ENCODE measurements around the gene MAST1.
A peak's percentile ranks its signal among the peaks of the same experiment; 100 is the strongest.
"Not testable (repeated sequence)": the region's sequence is repeated elsewhere in the genome, so short reads cannot be mapped to it uniquely, and the experiment has no call there.

MAST1 gene

GRCh38 chr19:12801466-12802266 is 36.6 kb upstream of the MAST1 start, which contains the start of the genes PRDX2 and THSD8:
Gene PRDX2 (minus strand): TSS chr19:12801800. CDS start chr19:12801261, 539 bp downstream.
Gene THSD8 (plus strand): TSS chr19:12802069. CDS start chr19:12802072, 3 bp downstream.
- DNase-seq (ENCODE audit: low spot score): peak; percentile 83

DNA sequence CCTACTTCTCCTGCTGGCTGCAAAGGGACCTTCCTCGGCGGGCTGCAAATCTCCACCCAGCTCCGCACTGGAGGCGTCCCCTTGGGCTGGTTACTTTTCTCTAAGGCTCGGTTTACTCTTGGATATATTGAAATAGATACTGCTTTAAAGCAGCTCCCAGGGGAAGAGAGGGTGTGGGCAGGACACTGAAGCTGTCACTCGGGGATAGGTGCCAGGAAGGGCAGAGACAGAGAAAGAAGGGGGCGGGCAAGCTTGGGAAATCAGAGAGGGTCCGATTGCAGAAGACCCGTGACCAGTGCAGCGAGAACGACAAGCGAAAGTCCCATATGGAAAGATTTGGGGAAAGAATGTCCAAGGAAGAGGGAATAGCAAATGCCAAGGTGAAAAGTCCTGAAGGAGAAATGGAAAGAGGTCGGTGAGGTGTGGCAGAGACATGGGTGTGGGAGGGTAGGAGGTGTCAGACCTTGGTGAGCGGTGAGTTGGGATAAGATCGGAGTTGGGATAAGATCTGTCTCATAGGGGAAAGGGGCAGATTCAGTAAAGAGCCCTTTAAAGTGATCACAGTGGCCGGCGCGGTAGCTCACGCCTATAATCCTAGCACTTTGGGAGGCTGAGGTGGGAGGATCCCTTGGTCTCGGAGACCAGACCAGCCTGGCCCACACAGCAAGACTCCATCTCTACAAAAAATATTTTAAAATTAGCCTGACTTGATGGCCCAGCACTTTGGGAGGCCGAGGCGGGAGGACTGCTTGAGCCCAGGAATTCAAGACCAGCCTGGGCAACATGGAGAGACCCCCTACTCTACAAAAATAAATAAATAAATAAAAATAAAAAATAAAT is 35.8 kb upstream of the MAST1 start:
- DNase-seq (ENCODE audit: low spot score): no peak

- no peak for DNase-seq (ENCODE audit: low spot score)
Observed at GRCh38 chr19:12804051-12804450, 34.3 kb upstream of the MAST1 start.

DNA sequence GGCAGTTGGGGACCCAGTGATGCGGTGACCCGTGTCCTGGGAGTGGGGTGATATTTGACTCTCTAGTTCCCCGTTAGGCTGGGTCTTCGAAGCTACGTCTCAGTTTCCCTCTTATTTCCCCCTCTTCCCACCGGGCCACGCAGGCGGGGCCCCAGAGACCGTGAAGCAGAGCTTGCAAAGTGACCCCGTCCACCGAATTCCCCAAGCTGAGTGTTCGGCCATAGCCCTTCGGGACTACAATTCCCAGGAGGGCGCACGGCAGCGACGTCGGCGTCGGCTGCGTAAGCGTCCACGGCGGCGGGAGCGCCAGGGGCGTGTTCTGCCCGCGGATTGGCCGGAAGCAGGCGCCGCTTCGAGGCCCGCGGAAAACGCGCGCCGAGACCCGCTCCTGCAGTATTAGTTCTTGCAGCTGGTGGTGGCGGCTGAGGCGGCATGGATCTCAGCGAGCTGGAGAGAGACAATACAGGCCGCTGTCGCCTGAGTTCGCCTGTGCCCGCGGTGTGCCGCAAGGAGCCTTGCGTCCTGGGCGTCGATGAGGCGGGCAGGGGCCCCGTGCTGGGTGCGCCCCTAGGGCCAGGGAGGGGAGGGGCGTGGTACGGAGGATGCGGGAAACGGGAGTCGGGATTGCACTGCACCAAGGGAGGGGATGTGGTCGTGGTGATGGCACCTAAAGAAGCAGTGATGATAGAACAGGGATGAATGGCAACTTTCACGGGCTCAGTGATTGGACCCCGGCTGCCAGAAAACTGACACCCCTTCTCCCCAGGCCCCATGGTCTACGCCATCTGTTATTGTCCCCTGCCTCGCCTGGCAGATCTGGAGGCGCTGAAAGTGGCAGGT is 31.9 kb upstream of the MAST1 start, which contains the start of gene RNASEH2A:
Gene RNASEH2A, plus strand, starts transcription at position 343 of the 840 bp plus-strand sequence. Its CDS starts 90 bp downstream, at position 433.
- peak; percentile 91 for DNase-seq (ENCODE audit: low spot score)

- DNase-seq (ENCODE audit: low spot score): no peak
Observed at GRCh38 chr19:12815088-12815487, 23.2 kb upstream of the MAST1 start.

DNA sequence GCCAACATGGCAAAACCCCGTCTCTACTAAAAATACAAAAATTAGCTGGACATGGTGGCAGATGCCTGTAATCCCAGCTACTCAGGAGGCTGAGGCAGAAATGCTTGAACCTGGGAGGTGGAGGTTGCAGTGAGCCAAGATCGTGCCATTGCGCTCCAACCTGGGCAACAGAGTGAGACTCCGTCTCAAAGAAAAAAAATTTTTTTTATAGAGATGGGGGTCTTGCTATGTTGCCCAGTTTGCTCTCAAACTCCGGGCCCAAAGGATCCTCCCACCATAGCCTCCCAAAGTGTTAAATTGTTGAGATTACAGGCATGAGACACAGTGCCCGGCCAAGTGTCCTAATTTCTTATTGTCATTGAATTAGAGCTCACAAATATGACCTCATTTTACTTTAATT is 21.1 kb upstream of the MAST1 start:
- not testable (repeated sequence) for DNase-seq (ENCODE audit: low spot score)

GRCh38 chr19:12817810-12818209 is 20.5 kb upstream of the MAST1 start:
- not testable (repeated sequence) for DNase-seq (ENCODE audit: low spot score)

GRCh38 chr19:12821761-12822160 is 16.6 kb upstream of the MAST1 start:
- DNase-seq (ENCODE audit: low spot score): no peak

- DNase-seq (ENCODE audit: low spot score): no peak
Observed at GRCh38 chr19:12825254-12826131, 12.8 kb upstream of the MAST1 start.

DNA sequence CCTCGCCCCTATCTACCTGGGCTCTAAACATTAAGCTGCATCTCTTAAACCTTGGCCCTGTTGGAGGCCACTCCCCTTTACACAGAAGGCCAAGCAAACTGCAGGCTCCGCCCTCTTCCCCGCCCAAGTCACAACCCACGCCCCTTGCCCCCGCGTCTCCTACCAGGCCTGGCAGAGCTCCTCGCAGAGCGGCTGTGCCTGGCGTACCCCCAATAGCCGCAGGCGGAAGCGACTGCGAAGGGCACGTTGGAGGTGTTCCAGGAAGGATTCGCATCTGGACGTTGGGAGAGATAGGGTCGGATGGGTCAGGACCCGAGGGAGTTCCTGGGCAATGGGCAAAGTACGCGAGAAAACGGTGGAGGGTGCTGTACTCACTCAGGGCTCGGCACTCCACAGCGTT is 9.8 kb upstream of the MAST1 start:
- DNase-seq (ENCODE audit: low spot score): no peak

DNA sequence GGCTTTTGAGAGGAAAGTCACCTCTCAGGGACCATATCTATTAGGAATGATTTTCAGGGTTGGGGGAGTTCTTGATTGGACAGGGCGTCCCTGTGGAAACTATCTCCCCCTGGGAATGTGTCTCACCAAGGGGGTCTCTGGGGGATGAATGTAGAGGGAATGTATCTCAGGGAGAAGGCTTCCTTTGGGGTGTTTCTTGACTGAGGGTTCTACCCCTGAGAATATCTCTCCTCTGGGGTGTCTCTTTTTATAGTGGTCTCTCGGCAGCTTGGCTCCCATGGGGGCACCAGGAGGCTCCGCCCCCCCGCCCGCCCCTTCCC is 4.9 kb upstream of the MAST1 start:
- DNase-seq (ENCODE audit: low spot score): no peak

GRCh38 chr19:12833738-12834565 is 4.4 kb upstream of the MAST1 start:
- DNase-seq (ENCODE audit: low spot score): no peak

- DNase-seq (ENCODE audit: low spot score): no peak
Observed at GRCh38 chr19:12834566-12834943, 3.8 kb upstream of the MAST1 start, which contains the start of gene RTBDN. Gene RTBDN (minus strand): TSS chr19:12834579. CDS start chr19:12829979, 4,600 bp downstream.

DNA sequence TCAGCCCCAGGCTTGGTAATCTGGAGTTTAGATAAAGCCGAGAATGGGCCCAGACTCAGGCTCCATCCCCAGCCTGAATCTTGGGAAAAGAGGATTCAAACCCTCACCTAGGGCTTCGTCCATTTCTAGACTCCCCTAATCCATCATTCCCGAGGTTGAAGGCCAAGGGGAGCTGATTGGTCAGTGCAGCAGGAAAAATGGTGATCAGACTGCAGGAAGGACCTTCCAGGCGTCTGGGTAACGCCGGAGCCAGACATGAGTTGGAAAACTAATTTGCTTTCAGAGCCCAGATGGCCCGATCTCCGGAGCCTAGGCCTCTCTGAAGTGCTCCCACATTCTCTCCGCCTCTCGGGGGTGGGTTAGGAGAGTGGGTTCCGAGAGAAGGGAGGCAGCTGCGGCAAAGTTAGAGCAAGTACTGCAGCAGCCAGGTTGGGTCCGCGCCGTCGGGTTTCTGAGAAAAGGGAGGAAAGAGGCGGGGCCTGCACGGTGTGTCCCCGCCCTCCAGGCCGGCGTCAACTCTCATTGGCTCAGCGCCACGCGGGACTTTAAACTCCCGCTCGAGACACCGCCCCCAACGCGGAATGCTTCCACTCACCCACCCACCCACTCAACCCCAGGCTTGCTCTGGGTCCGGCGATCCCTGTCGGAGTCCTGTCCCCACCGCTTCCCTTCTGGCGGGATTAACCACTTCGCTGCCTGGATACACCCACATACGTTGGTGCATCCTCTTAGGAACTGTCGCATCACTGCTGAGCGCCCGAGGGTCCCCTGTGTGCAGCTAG is 3.1 kb upstream of the MAST1 start:
- no peak for DNase-seq (ENCODE audit: low spot score)

- no peak for DNase-seq (ENCODE audit: low spot score)
Observed at GRCh38 chr19:12836529-12836863, 1.8 kb upstream of the MAST1 start.

DNA sequence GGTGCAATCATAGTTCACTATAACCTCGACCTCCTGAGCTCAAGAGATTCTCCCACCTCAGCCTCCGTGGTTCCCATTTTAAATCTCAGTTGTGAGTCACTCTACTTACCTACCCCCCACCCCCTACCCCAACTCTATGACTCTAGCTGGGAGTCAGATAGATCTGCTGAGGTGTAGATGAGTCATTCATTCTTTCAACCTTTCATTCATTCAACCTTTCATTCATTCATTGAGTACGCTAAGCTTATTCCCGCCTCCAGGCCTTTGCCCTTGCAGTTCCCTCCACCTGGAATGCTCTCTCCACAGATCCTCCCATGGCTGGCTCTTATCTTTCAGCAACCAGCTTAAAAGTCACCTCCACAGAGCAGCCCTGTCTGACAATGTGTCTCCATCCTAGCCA is 1.1 kb upstream of the MAST1 start:
- DNase-seq (ENCODE audit: low spot score): no peak

DNA sequence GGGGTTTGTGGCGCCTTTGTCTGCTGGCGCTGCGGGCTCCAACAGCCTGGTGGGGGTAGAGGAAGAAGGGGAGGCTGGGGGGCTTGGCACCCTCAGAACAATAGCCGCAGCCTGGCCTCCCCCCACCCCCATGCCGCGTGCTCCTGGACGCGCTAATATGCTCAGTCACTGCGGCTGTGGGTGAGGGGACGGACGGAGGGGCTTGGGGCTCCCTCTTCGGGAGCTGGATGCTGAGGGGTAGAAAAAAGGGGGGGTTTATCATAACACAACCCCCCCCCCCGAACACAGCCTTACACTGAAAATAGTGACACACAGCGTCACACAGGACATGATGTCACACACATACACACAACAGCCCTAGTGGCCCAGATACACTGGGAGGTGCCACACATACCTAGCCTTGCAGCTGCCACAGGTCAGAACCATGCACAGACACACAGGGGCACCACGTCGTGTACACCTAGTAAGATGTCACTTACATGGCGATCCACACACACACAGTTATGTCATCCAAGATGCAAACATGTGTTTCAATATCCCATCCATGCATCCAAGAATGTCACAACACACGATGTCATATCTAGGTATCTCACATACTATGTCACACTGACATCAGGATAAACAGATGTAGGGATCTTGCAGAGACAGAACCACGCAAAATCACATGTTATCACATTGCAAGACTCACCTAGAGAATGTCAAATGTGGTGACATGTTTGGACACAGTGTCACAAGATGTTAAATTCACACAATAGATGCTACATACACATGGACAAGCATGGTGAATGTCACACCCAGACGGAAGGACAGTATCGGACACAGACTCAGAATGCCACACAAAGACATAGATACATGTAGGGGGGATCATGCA is 806 bp downstream of the MAST1 start:
- DNase-seq (ENCODE audit: low spot score): no peak
